GM12878 (cell line): ENCODE measurements around the gene PHACTR3. TPM values are rescaled to one million over a fixed set of nuclear protein-coding genes. Genes with fewer than 3 reads are reported as not detected.

Experiments
- ATAC-seq: fragments of 200-7000 bp; cut with Tn5 transposase; 3 replicates; pipeline ENCODE4 v1.9.1; 2020; ENCODE audit warnings: mild to moderate bottlenecking, moderate library complexity
- BruUV-seq: library from RNA; stranded (reverse); fragments of 400-500 nt; replicated peaks from 2 replicates; lab custom pipeline; 2021; lab: Mats Ljungman, UMichigan
- CTCF ChIA-PET: fragments of 300-600 bp; sonication (Branson Sonifier 250); formaldehyde crosslinking; extraction: SDS; loops from one replicate; lab custom pipeline; 2021; ENCODE audit warnings: inconsistent platforms; lab: Yijun Ruan, JAX
- POLR2A ChIA-PET: fragments of 350-600 bp; formaldehyde crosslinking; extraction: SDS; loops from one replicate; lab custom pipeline; 2021; ENCODE audit warnings: inconsistent platforms; lab: Charles Lee
- RAD21 ChIA-PET: fragments of 300-600 bp; sonication (Branson Sonifier 250); formaldehyde crosslinking; loops from one replicate; lab custom pipeline; 2023; ENCODE audit warnings: antibody characterized with exemption; ENCODE audit not compliant: unreplicated experiment; lab: Charles Lee
- SMC1A ChIA-PET: fragments of 300-600 bp; sonication (Branson Sonifier 250); formaldehyde crosslinking; loops from one replicate; lab custom pipeline; 2023; ENCODE audit not compliant: unreplicated experiment, uncharacterized antibody; lab: Charles Lee
- DNase-seq: peaks from one replicate; pipeline ENCODE4 v3.0.0-alpha.2; 2011; ENCODE audit warnings: low read depth, low spot score
- FAIRE-seq: peaks from 3 replicates; lab custom pipeline; 2011; peaks lifted over from hg19 to GRCh38; lab: Jason Lieb, UNC
- H2AFZ ChIP-seq: 2 replicates; pipeline ENCODE4 v1.6.0; 2011; ENCODE audit warnings: low read depth, low read length, control low read depth; ENCODE audit not compliant: control insufficient read depth
- H3K27ac ChIP-seq: 2 replicates; pipeline ENCODE4 v1.5.1; 2011; ENCODE audit warnings: control low read depth; ENCODE audit not compliant: control insufficient read depth, insufficient read depth
- H3K27me3 ChIP-seq, 2 experiments: replicated peaks in 1 of 2; 2 replicates each; pipeline versions ENCODE4 v1.6.0 to v1.6.1; 2011; ENCODE audit warnings: low read length in 1 of 2; ENCODE audit not compliant: control insufficient read depth in 2 of 2, insufficient read depth in 2 of 2
- H3K36me3 ChIP-seq, 2 experiments: 2 replicates each; pipeline ENCODE4 v1.5.1; 2011; ENCODE audit warnings: low read length in 1 of 2; ENCODE audit not compliant: control insufficient read depth in 2 of 2, insufficient read depth in 2 of 2
- H3K4me1 ChIP-seq: 2 replicates; pipeline ENCODE4 v1.6.1; 2011; ENCODE audit warnings: mild to moderate bottlenecking, low read length, moderate library complexity, mixed read lengths; ENCODE audit not compliant: control insufficient read depth, insufficient read depth
- H3K4me2 ChIP-seq: 2 replicates; pipeline ENCODE4 v1.6.0; 2011; ENCODE audit warnings: control low read depth; ENCODE audit not compliant: control insufficient read depth, insufficient read depth
- H3K4me3 ChIP-seq: fragments of 200-600 bp; sonication (generic); 2 replicates; pipeline ENCODE4 v1.5.1; 2016
- H3K79me2 ChIP-seq: 2 replicates; pipeline ENCODE4 v1.6.0; 2011; ENCODE audit warnings: low read length; ENCODE audit not compliant: control insufficient read depth, insufficient read depth
- H3K9ac ChIP-seq: 2 replicates; pipeline ENCODE4 v1.8.0; 2011; ENCODE audit warnings: low read length, control low read depth, mixed read lengths; ENCODE audit not compliant: control insufficient read depth, insufficient read depth
- H3K9me3 ChIP-seq: replicated peaks from 3 replicates; pipeline ENCODE4 v1.5.1; 2011; ENCODE audit warnings: mild to moderate bottlenecking, low read length; ENCODE audit not compliant: control insufficient read depth, insufficient read depth
- H4K20me1 ChIP-seq: 2 replicates; pipeline ENCODE4 v1.6.0; 2011; ENCODE audit not compliant: control insufficient read depth, insufficient read depth
- BCL3 ChIP-seq: IDR thresholded peaks from 2 replicates; pipeline ENCODE4 v1.6.1; 2011; ENCODE audit warnings: borderline replicate concordance, low read depth, mild to moderate bottlenecking, moderate library complexity, low read length; ENCODE audit not compliant: insufficient read depth, poor library complexity, severe bottlenecking
- CREM ChIP-seq: IDR thresholded peaks from 2 replicates; pipeline ENCODE4 v1.6.1; 2014; ENCODE audit warnings: antibody characterized with exemption, low read depth
- EED ChIP-seq: sonication (generic); IDR thresholded peaks from 2 replicates; pipeline ENCODE4 v1.6.1; 2016; ENCODE audit warnings: antibody characterized with exemption, low read depth
- GATAD2B ChIP-seq: fragments of 450-650 bp; conservative IDR thresholded peaks from 2 replicates; pipeline ENCODE4 v1.6.1; 2017; ENCODE audit warnings: low read depth, mild to moderate bottlenecking, moderate library complexity
- KLF5 ChIP-seq: fragments of 450-650 bp; IDR thresholded peaks from 2 replicates; pipeline ENCODE4 v1.6.1; 2014; ENCODE audit warnings: mild to moderate bottlenecking; ENCODE audit not compliant: partially characterized antibody
- PBX3 ChIP-seq: IDR thresholded peaks from 2 replicates; pipeline ENCODE4 v1.6.1; 2011; ENCODE audit warnings: mild to moderate bottlenecking, low read depth, low read length, moderate library complexity; ENCODE audit not compliant: insufficient replicate concordance
- POLR2A ChIP-seq: IDR thresholded peaks from 2 replicates; pipeline ENCODE4 v1.6.1; 2011; ENCODE audit warnings: low read depth, mild to moderate bottlenecking, low read length
- RFX5 ChIP-seq: IDR thresholded peaks from 2 replicates; pipeline ENCODE4 v1.6.1; 2011; ENCODE audit warnings: low read depth, low read length, improper control_type of control experiment
- SMARCA5 ChIP-seq: fragments of 450-650 bp; IDR thresholded peaks from 2 replicates; pipeline ENCODE4 v1.6.1; 2017; ENCODE audit warnings: mild to moderate bottlenecking
- SPI1 ChIP-seq: IDR thresholded peaks from 2 replicates; pipeline ENCODE4 v1.6.1; 2011; ENCODE audit warnings: low read depth, mild to moderate bottlenecking, low read length, moderate library complexity, borderline replicate concordance; ENCODE audit not compliant: insufficient read depth
- STAT3 ChIP-seq: IDR thresholded peaks from 2 replicates; pipeline ENCODE4 v1.6.1; 2011; ENCODE audit warnings: low read depth, low read length, improper control_type of control experiment
- WGBS: methylation state at CpG from one replicate; pipeline ENCODE4 v1.1.6; 2016; ENCODE audit warnings: low lambda C conversion rate; ENCODE audit not compliant: insufficient replicate concordance, insufficient coverage; ENCODE audit errors: missing lambda C conversion rate; 5-methylcytosine and 5-hydroxymethylcytosine counted together
- in situ Hi-C: fragments of 300-500 bp; cut with MboI; formaldehyde crosslinking; loops from 9 replicates; pipeline ENCODE4 v1.14.3; 2018; ENCODE audit warnings: mixed read lengths
- intact Hi-C: fragments of 100-400 bp; cut with micrococcal nuclease; formaldehyde crosslinking; loops from one replicate; pipeline ENCODE4 v1.14.2; 2022; ENCODE audit not compliant: unreplicated experiment
- polyA plus RNA-seq, 11 experiments: library from polyadenylated mRNA; depleted of rRNA in 4 of 11; unstranded in 6 of 11; stranded (reverse) in 5 of 11; fragments of >200 nt; fragmentation: Nextera tagmentation in 4 of 11; fragmentation: Illumina TruSeq in 1 of 11; extraction: Ambion mirVana in 4 of 11; extraction: Trizol in 1 of 11; gene quantifications; 1 replicate in 1 of 11; 2 replicates in 10 of 11; pipeline versions ENCODE4 v1.2.1 to v1.2.3, GENCODE V29; 2011 to 2016; ENCODE audit warnings: inconsistent platforms in 2 of 11, missing spikeins in 2 of 11, low read depth in 1 of 11
- total RNA-seq, 4 experiments: library from RNA; depleted of rRNA in 3 of 4; stranded (reverse); fragments of >200 nt in 3 of 4; fragmentation: Illumina TruSeq in 1 of 4; extraction: Trizol in 1 of 4; gene quantifications; 2 replicates each; pipeline versions ENCODE4 v1.2.1 to v1.2.3, GENCODE V29; 2013 to 2021
- TF ChIP-seq, protein P1 (sequence below): fragments of 450-650 bp; IDR thresholded peaks from 2 replicates; pipeline ENCODE4 v1.6.1; 2016; ENCODE audit warnings: mild to moderate bottlenecking

Gene PHACTR3
- total and polyA plus RNA-seq, 10 of the 15 experiments (the other 5 are each of a cell fraction or from before 2014, with no cell fraction given) = 0.17 to 2.7 (median 0.27) TPM; not detected in 1

DNA sequence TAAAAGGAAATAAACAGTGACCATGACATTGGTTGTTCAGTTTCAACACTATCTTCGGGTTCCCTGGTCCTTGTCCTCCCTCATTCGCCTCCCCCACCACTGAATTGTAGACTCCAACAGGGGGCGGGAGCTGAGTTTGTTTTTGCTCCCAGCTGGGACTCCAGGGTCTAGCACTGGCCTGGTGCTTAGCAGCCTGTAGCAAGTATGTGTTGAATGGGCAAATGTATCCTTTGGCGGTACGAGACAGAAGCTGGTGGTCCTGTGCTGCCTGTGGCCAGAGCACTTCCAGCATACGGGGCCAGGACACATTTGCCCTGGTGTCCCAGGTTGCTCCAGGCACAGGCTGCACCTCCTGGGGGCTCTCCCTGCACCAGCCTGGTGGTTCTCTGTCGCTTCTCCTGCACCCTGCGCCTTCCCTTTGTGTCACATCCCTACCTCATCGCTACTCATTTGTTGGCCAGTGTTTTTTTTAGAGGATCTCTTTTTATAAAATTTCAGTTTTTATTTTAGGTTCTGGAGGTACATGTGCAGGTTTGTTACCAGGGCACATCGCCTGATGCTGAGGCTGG, 40.1 kb downstream of the PHACTR3 start (continued):
- no peak for TF ChIP-seq RFX5
- TF ChIP-seq CREM = no peak
- no peak for TF ChIP-seq KLF5

GRCh38 chr20:59645271-59645670, 40.9 kb downstream of the PHACTR3 start:
- SMC1A ChIA-PET = no interaction called here
- BruUV-seq = no TSS peak
- Histone ChIP-seq H2AFZ (no peak overlapping the region), H3K27ac (no peak overlapping the region), H3K27me3 (no peaks in the 10 kb centered on the region), H3K4me1 (no peaks in the 10 kb centered on the region), H3K36me3 (no peaks in the 10 kb centered on the region), H3K9me3 (no peaks in the 10 kb centered on the region; the same call in 2 of the 3 replicates), H3K79me2 (no peaks in the 10 kb centered on the region), H4K20me1 (no peaks in the 10 kb centered on the region; the same call in 1 of the 2 replicates), H3K9ac (no peak overlapping the region), H3K4me3 (no peak overlapping the region), H3K4me2 (no peak overlapping the region)
- intact Hi-C loops = no loop called here
- in situ Hi-C loops = no loop called here
- CTCF ChIA-PET = no interaction called here
- WGBS = 32% methylated on average over 9 of the region's 9 CpGs
- DNase-seq (no peak), ATAC-seq (no peak), FAIRE-seq (no peak)
- POLR2A ChIA-PET = no interaction called here
- RAD21 ChIA-PET = no interaction called here
- no peak for TF ChIP-seq SPI1
- TF ChIP-seq SMARCA5 = no peak
- no peak for TF ChIP-seq EED
- TF ChIP-seq GATAD2B = no peak
- TF ChIP-seq BCL3 = no peak
- TF ChIP-seq, protein P1, sequence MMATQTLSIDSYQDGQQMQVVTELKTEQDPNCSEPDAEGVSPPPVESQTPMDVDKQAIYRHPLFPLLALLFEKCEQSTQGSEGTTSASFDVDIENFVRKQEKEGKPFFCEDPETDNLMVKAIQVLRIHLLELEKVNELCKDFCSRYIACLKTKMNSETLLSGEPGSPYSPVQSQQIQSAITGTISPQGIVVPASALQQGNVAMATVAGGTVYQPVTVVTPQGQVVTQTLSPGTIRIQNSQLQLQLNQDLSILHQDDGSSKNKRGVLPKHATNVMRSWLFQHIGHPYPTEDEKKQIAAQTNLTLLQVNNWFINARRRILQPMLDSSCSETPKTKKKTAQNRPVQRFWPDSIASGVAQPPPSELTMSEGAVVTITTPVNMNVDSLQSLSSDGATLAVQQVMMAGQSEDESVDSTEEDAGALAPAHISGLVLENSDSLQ = no peak
- TF ChIP-seq POLR2A = no peak
- no peak for TF ChIP-seq STAT3
- TF ChIP-seq PBX3 = no peak
